BJ (cell line): ENCODE data around the gene RBKS. TPM values are rescaled to one million over a fixed set of nuclear protein-coding genes. Genes with fewer than 3 reads are reported as not detected.

Experiments used
- CTCF ChIA-PET: fragments of 350-600 bp; formaldehyde crosslinking; extraction: SDS; loops from one replicate; lab custom pipeline; 2021; ENCODE audit warnings: antibody characterized with exemption, inconsistent platforms; lab: Yijun Ruan, JAX
- POLR2A ChIA-PET: fragments of 300-600 bp; sonication (Branson Sonifier 250); formaldehyde crosslinking; extraction: SDS; loops from one replicate; lab custom pipeline; 2021; ENCODE audit warnings: antibody characterized with exemption; lab: Charles Lee
- DNase-seq: peaks from one replicate; pipeline ENCODE4 v3.0.0-alpha.2; 2011; ENCODE audit warnings: low read depth
- H3K27me3 ChIP-seq: 2 replicates; pipeline ENCODE4 v1.6.0; 2011; ENCODE audit warnings: low read length; ENCODE audit not compliant: control insufficient read depth, insufficient read depth
- H3K36me3 ChIP-seq: 2 replicates; pipeline ENCODE4 v1.5.1; 2011; ENCODE audit warnings: low read length; ENCODE audit not compliant: control insufficient read depth, insufficient read depth
- H3K4me3 ChIP-seq: 2 replicates; pipeline ENCODE4 v1.5.1; 2011; ENCODE audit warnings: low read depth, mild to moderate bottlenecking, control low read depth, low read length
- CTCF ChIP-seq: IDR thresholded peaks from 2 replicates; pipeline ENCODE4 v1.5.1; 2011; ENCODE audit warnings: low read depth, mild to moderate bottlenecking, control low read depth, inconsistent platforms, low read length, moderate library complexity; ENCODE audit not compliant: insufficient read depth
- polyA plus RNA-seq: library from polyadenylated mRNA; depleted of rRNA; stranded (reverse); fragments of >200 nt; gene quantifications from 2 replicates; pipeline ENCODE4 v1.2.3, GENCODE V29; 2011

RBKS gene
- polyA plus RNA-seq, 1 experiment: 1.8 TPM

GRCh38 chr2:27805180-27805579 lies 85.0 kb downstream of the RBKS start:
- DNase-seq: no peak
- CTCF ChIA-PET: interaction anchor here (1.2 to 1.3 kb wide), 2 partner anchors 82 to 587 kb away, joined by 5 to 6 read pairs; partner anchors contain the start of gene FOSL2
- no peak for TF ChIP-seq CTCF
- H3K4me3 ChIP-seq: no peak overlapping the region
- POLR2A ChIA-PET: no interaction called here
- no peaks in the 10 kb centered on the region for H3K27me3 ChIP-seq
- H3K36me3 ChIP-seq: no peaks in the 10 kb centered on the region

- DNase-seq: peak; percentile 13
- H3K4me3 ChIP-seq: no peak overlapping the region
- ChIA-PET CTCF (interaction anchor here (1.3 kb wide), 1 partner anchor 81 kb away, joined by 5 read pairs; no protein-coding TSS in a partner anchor), POLR2A (interaction anchor here (0.6 kb wide), 1 partner anchor 86 kb away, joined by 4 read pairs; the partner anchor contains the start of genes BABAM2 and RBKS)
- no peaks in the 10 kb centered on the region for H3K27me3 ChIP-seq
- no peak for TF ChIP-seq CTCF
- no peaks in the 10 kb centered on the region for H3K36me3 ChIP-seq
Observed at GRCh38 chr2:27804146-27804545, 86.0 kb downstream of the RBKS start.

GRCh38 chr2:27803046-27803445 lies 87.1 kb downstream of the RBKS start:
- Histone ChIP-seq H3K36me3 (no peaks in the 10 kb centered on the region), H3K4me3 (no peak overlapping the region), H3K27me3 (no peaks in the 10 kb centered on the region)
- ChIA-PET POLR2A (no interaction called here), CTCF (no interaction called here)
- DNase-seq: no peak
- no peak for TF ChIP-seq CTCF

GRCh38 chr2:27802547-27802946 lies 87.6 kb downstream of the RBKS start:
- no peaks in the 10 kb centered on the region for H3K36me3 ChIP-seq
- H3K27me3 ChIP-seq: no peaks in the 10 kb centered on the region
- TF ChIP-seq CTCF: no peak
- no peak for DNase-seq
- ChIA-PET CTCF (no interaction called here), POLR2A (no interaction called here)
- no peak overlapping the region for H3K4me3 ChIP-seq

- ChIA-PET CTCF (no interaction called here), POLR2A (no interaction called here)
- DNase-seq: no peak
- H3K4me3 ChIP-seq: no peak overlapping the region
- H3K27me3 ChIP-seq: no peaks in the 10 kb centered on the region
- H3K36me3 ChIP-seq: no peaks in the 10 kb centered on the region
- TF ChIP-seq CTCF: no peak
Observed at GRCh38 chr2:27800856-27801255, 89.3 kb downstream of the RBKS start.
